GM19023 (cell line): ENCODE data around the gene NAB2.
A peak's percentile ranks its signal among the peaks of the same experiment; 100 is the strongest.
"Not testable (repeated sequence)": the region's sequence is repeated elsewhere in the genome, so short reads cannot be mapped to it uniquely, and the experiment has no call there.

Experiments
- ATAC-seq: cut with Tn5 transposase; IDR thresholded peaks from one replicate; pipeline ENCODE4 v1.9.1; 2021; ENCODE audit warnings: mild to moderate bottlenecking, moderate library complexity; ENCODE audit not compliant: unreplicated experiment

NAB2 gene

GRCh38 chr12:57066245-57066644 is 22.7 kb upstream of the NAB2 start:
- ATAC-seq = no peak

DNA sequence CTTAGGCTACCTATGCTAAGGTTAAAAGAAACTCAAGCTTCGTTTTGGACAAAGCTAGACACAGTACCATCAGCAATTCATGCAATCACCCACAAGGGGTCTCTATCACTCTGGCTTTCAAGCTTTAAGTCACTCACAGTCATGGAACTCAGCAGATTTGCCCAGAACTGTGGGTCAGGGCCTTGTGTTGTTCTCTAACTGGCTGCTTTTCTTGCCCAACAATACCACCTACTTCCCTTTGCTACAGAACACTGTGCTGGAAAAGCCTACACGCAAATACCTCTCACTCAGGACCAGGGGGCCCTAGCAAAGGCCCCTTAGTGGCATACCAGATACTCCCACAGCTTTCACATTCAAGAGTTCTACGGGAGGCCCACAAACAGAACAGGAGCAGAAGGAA is 19.4 kb upstream of the NAB2 start:
- peak; percentile 76 for ATAC-seq

DNA sequence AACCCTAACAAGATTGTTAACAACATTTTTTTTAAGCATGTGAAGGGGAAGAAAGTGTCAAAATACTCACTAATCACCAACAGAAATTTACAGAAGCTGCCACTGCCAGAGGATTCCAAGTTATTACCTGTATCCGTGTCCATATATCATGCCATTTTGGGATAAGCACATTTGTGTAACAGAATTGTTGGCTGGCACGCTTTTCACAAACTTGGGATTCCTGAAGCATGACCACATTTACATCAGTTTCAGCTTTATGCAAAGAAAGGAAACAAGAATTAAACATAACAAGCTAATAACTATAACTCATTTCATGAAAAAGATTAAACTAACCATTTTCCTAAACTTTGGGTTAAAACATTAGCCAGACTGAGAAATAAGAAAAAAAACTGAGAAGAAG is 16.3 kb upstream of the NAB2 start:
- ATAC-seq = no peak

GRCh38 chr12:57073566-57074450 is 15.1 kb upstream of the NAB2 start:
- not testable (repeated sequence) for ATAC-seq

DNA sequence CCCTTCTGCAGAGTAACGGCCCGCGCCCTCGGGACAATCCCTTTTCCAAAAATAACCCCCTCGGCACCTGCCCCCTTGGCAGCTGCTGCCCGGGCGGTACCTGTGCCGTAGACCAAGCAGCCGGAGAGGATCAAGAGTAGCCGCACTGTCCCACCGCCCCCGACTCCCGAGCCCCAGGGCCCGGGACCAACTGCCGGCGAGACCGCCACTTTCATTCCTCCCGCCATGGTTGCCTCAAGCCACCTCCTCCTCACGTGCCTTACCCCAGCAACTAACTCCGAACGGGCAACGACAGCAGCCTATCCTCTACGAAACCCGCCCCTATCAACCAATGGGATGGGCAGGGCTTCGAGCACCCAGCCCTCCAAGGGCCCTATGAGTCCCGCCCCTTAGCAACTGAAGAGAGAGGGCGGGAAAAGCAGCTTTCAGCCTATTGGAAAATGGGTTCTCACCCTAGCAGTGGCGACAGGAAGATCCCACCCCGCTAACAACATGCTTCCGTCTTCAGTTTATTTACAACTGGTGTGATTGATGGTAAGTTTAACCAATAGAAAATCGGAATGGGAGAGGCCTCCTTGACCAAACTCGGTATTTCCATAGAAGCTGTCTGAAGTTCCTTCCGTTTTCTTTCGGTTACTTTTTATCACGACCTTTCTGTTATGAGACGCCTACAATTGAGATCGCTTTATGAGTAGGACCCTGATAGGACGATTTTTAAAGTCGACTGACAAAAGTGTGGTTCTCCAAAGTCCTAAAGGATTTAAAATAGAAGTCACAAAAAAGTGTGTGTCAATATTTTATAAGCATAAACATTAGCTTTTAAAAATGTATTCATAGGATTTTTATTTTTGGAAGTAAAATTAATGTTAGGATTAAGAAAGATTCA is 10.2 kb upstream of the NAB2 start, which contains the start of gene NEMP1:
NEMP1 (minus strand) TSS at position 273 of the 886 bp plus-strand sequence; CDS start at position 227, 46 bp downstream.
- ATAC-seq = peak; percentile 98

GRCh38 chr12:57079821-57080220 is 9.1 kb upstream of the NAB2 start:
- no peak for ATAC-seq

DNA sequence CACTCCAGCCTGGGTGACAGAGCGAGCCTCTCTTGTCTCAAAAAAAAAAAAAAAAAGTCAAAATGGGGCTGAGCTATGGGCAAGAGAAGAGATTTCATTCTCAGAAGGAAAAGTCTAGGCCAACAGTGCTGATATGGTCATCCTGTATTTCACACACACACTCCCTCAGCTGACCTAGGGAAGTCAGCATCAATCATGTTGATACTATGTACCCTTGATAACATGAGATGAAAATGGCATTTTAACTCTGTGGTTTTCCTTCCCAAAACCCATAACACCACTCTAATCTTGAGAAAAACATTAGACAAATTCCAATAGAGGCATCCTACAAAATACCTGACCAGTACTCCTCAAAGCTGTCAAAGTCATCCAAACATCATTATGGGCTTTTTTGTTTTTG is 8.1 kb upstream of the NAB2 start:
- ATAC-seq = no peak

GRCh38 chr12:57085999-57086492 is 2.9 kb upstream of the NAB2 start:
- ATAC-seq = no peak

DNA sequence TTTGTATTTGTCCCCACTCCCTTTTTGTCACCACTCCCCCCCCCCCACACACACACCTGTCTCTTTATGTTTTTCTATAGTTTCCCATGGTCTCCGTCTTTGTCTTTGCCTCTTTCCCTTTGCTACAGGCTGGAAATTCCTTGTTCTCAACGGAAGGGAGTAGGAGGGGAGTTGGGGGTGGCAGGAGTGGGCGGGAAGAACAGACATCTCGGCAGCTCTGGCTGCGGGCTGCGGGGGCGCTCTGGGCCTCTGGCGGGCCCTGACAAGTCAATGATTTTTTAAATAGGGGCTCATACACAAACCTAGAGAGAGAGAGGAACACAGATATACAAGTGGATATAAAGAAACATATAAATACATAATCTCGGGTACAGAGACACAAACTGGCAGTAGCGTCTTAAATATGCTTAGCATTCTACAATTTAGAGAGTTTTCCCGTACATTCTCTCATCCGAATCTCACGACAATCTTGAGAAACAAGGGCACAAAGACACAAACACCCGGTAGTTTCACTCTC is 2.4 kb upstream of the NAB2 start:
- no peak for ATAC-seq

DNA sequence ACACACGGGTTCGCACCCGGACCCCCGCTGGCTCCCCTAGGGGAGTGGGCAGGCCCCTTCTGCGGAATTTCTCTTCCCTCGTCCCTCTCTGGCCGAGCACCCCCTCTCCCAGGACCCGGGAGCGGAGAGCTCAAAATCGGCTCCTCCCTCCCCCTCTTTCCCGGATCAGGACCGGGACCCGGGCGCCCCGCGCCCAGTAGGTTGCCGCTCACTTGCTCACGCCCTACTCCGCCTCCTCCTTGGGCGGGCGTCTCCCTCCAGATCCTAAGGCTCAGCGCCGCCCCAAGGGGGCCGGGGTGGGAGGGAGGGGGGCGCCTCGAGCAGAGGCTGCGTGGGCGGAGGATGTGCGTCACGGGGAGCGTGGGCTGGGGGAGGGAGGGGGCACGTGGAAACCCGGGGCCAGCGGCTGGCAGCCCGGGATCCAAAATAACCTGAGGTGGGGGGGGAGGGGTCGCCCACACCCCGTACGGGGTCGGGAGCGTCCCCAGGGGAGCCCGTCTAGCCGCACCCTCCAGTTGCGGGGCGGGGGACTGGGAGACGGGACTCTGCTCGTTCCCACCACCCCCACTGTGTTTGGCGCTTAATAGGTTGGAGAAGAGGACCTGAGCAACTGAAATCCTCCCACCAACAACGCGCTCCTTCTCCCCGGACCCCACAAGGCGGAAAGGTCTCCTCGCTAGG is 1.8 kb upstream of the NAB2 start:
- ATAC-seq = peak; percentile 30

DNA sequence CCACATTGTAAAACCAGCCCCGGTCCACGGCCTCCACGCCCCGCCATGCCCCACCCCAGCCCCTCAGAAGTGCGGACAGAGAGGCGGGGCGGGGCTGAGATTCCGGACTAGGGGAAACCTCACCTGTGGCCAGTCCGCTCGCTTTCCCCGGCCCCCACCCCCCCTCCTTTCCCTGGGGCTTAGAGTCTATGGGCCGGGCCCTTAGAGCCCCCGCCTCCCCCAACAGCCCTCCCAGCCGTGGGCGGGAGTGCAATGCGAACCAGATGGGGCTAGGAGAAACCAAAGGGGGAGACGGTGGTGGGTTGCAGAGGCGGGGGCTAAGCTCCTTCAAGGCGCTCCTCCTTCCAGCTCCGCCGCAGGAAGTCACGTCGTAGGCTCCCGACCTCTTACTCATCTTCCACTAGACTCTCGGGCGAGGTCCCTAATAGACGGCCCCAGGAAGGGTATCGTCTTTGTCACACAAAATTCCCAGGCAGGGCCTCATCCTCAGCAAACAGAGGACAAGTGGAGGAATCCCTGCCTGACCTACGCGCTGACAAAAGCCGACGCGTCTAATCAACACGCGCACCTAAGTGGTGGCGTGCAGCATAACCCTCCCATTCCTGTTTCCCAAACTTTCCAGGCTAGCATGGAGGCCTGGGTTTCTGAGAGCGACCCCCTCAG is 1.1 kb upstream of the NAB2 start:
- peak; percentile 38 for ATAC-seq

DNA sequence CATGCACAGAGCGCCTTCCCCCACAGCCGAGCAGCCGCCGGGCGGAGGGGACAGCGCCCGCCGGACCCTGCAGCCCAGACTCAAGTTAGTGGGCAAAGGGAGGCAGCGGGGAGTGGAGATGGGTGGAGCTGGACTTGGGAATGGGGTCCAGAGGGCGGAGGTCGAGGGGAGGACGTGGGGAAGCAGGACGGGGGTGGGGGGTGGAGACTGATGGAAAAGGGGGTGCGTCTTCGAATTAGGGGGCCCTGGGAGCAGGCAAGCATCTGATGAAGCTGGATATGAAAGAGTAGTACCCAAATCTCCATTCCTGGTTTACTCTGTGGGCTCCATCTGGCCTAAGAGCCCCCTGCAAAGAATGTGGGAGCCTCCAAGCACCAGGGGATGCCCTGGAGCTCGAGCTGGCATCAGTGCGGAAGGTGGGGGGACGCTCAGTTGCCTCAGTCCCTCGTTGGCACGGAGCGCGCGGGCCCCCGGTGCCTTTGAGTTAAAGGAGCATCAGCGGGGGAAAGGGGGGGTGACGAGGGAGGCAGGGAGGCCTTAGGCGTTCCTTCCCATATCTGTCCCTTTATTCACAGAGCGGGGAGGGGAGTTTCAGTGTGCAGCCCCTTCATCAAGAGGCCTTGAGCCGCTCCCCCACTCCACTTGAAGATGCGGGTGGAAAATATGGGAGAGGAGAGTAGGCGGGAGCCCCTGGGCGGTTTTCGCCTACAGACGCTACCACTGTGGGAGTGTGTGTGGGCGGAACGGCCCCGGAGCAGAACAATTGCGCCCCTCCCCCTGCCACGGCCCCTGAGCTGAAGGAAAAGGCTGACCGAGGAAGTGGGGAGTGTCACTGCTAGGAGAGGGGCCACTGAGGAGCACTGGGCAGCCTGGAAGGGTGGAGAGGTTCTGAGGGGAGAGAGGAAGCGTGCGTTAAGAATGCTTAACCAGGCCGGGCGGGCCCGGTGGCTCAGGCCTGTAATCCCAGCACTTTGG is 644 bp downstream of the NAB2 start:
- ATAC-seq = no peak

DNA sequence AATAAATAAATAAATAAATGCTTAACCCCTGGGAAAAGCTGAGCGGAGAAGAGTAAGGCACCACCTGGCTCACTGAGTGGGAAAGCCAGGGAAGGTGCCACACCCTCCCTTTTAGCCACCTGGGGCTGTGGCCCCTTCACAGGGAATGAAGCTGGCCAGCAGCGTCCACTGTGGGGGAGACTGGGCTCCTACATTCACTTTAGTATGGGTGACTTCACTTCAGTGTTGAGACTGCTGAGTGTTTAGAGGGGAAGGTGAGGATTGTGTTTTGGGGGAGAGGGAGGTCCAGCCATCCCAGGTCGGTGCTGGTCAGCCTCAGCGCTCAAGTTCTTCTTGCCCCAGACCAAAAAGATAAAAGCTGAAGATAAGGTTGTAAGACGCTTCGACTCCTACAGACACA is 1.6 kb downstream of the NAB2 start:
- ATAC-seq = no peak

DNA sequence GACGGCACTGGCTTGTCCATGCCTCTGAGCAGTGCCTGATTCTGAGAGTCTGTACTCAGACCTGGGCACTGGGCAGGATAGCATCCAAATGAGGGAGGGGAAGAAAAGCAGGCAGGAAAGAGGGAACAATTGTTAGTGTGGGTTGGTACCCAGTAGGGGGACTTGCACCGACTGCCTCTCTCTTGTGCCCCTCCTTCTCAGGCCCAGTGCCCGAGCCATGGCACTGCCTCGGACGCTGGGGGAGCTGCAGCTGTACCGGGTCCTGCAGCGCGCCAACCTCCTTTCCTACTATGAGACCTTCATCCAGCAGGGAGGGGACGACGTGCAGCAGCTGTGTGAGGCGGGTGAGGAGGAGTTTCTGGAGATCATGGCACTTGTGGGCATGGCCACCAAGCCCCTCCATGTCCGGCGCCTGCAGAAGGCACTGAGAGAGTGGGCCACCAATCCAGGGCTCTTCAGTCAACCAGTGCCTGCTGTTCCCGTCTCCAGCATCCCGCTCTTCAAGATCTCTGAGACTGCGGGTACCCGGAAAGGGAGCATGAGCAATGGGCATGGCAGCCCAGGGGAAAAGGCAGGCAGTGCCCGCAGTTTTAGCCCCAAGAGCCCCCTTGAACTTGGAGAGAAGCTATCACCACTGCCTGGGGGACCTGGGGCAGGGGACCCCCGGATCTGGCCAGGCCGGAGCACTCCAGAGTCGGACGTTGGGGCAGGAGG is 2.2 kb downstream of the NAB2 start:
- ATAC-seq = no peak

DNA sequence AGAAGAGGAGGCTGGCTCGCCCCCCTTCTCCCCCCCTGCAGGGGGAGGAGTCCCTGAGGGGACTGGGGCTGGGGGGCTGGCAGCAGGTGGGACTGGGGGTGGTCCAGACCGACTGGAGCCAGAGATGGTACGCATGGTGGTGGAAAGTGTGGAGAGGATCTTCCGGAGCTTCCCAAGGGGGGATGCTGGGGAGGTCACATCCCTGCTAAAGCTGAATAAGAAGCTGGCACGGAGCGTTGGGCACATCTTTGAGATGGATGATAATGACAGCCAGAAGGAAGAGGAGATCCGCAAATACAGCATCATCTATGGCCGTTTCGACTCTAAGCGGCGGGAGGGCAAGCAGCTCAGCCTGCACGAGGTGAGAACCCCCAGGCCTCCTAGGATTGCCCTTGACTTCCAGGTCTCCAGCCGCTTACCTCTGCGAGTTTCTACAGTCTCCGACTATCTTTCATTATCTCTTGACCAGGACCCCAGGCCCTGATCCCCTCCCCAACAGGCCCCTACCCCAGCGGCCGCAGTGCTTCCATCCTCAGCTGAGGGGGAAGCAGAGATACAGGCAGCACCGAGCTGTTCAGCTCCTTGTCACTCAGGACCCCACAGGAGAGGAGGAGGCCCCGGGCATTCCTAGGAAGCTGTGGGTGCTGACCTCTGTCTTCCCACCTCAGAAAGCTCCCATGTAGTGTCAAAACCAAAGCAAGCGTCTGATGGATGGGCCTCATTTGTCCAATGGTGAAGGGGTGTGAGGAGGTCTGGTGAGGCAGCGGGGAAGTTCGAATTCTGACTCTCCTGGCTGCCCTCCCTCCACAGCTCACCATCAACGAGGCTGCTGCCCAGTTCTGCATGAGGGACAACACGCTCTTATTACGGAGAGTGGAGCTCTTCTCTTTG is 3.0 kb downstream of the NAB2 start:
- no peak for ATAC-seq

DNA sequence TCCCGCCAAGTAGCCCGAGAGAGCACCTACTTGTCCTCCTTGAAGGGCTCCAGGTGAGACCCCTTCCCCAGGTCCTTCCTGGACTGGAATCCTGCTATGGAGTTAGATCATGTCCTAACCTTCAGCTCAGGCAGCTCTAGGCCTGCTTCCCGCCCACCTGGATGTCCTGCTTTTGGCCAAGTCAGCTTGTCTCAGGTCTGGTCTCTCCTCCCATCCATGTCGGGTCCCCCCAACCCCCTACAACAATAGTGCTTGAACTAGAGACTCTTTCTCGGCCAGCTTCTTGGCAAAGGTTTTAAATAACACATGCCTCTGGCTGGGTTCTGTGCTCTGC is 3.6 kb downstream of the NAB2 start:
- ATAC-seq = no peak

- ATAC-seq = no peak
Measured at GRCh38 chr12:57092876-57093414, 4.0 kb downstream of the NAB2 start.
